SK-N-SH (cell line): ENCODE results near the gene CSNK2A2. TPM values are rescaled to one million over a fixed set of nuclear protein-coding genes. Genes with fewer than 3 reads are reported as not detected.

ENCODE experiments used
- CTCF ChIA-PET: fragments of 300-600, 350-600 bp; formaldehyde crosslinking; extraction: SDS; loops from one replicate; lab custom pipeline; 2021; lab: Yijun Ruan, JAX
- POLR2A ChIA-PET: fragments of 350-600 bp; sonication (Branson Sonifier 250); formaldehyde crosslinking; extraction: SDS; loops from one replicate; lab custom pipeline; 2020; ENCODE audit warnings: antibody characterized with exemption, inconsistent platforms; lab: Yijun Ruan, JAX
- DNase-seq: peaks from one replicate; pipeline ENCODE4 v3.0.0; 2012
- H2AFZ ChIP-seq: fragments of 200-600 bp; sonication (generic); 2 replicates; pipeline ENCODE4 v1.8.1; 2016; ENCODE audit warnings: antibody characterized with exemption, mild to moderate bottlenecking, low read depth
- H3F3A ChIP-seq: fragments of 200-600 bp; sonication (generic); replicated peaks from 2 replicates; pipeline ENCODE3; 2016; ENCODE audit warnings: antibody characterized with exemption, mild to moderate bottlenecking; ENCODE audit not compliant: insufficient read depth
- H3K27ac ChIP-seq, 2 experiments: fragments of 200-500 bp in 1 of 2; fragments of 200-600 bp in 1 of 2; sonication (Bioruptor generic) in 1 of 2; sonication (generic), shearing (Covaris generic) in 1 of 2; 2 replicates each; pipeline versions ENCODE4 v1.5.1 to v1.6.1; 2014 to 2016; ENCODE audit warnings: low read depth in 2 of 2, inconsistent platforms in 1 of 2, low read length in 1 of 2, mild to moderate bottlenecking in 1 of 2, mixed read lengths in 1 of 2
- H3K27me3 ChIP-seq: fragments of 200-600 bp; sonication (generic), shearing (Covaris generic); 2 replicates; pipeline ENCODE4 v1.6.1; 2016; ENCODE audit warnings: mixed run types; ENCODE audit not compliant: insufficient read depth
- H3K36me3 ChIP-seq, 2 experiments: fragments of 200-500 bp in 1 of 2; fragments of 200-600 bp in 1 of 2; sonication (Bioruptor generic) in 1 of 2; sonication (generic) in 1 of 2; replicated peaks in 1 of 2; 2 replicates each; pipeline versions ENCODE3 to v1.5.1; 2014 to 2016; ENCODE audit warnings: low read length in 1 of 2, mild to moderate bottlenecking in 1 of 2; ENCODE audit not compliant: insufficient read depth in 2 of 2, control insufficient read depth in 1 of 2
- H3K4me1 ChIP-seq, 2 experiments: fragments of 200-500 bp in 1 of 2; fragments of 200-600 bp in 1 of 2; sonication (Bioruptor generic) in 1 of 2; sonication (generic), shearing (Covaris generic) in 1 of 2; 2 replicates each; pipeline versions ENCODE4 v1.5.1 to v1.6.1; 2014 to 2016; ENCODE audit warnings: low read depth in 1 of 2, low read length in 1 of 2, mixed run types in 1 of 2; ENCODE audit not compliant: insufficient read depth in 2 of 2, control insufficient read depth in 1 of 2
- H3K4me2 ChIP-seq: fragments of 200-600 bp; sonication (generic), shearing (Covaris generic); 2 replicates; pipeline ENCODE4 v1.6.1; 2017; ENCODE audit warnings: mixed run types
- H3K4me3 ChIP-seq, 2 experiments: fragments of 200-500 bp in 1 of 2; fragments of 200-600 bp in 1 of 2; sonication (Bioruptor generic) in 1 of 2; sonication (generic), shearing (Covaris generic) in 1 of 2; 2 replicates each; pipeline versions ENCODE4 v1.5.1 to v1.8.1; 2014 to 2016; ENCODE audit warnings: low read depth in 2 of 2, inconsistent platforms in 1 of 2, low read length in 1 of 2, mild to moderate bottlenecking in 1 of 2, mixed read lengths in 1 of 2, moderate library complexity in 1 of 2
- H3K79me2 ChIP-seq: fragments of 200-600 bp; sonication (generic); 2 replicates; pipeline ENCODE4 v1.8.1; 2017; ENCODE audit warnings: mild to moderate bottlenecking; ENCODE audit not compliant: insufficient read depth
- H3K9ac ChIP-seq: fragments of 200-600 bp; sonication (generic); 2 replicates; pipeline ENCODE4 v1.6.1; 2017; ENCODE audit warnings: mixed run types
- H3K9me2 ChIP-seq: fragments of 200-600 bp; sonication (generic); 2 replicates; pipeline ENCODE4 v1.6.1; 2017; ENCODE audit warnings: mixed run types
- H3K9me3 ChIP-seq: fragments of 200-600 bp; sonication (generic); 2 replicates; pipeline ENCODE4 v1.6.1; 2017; ENCODE audit warnings: mixed run types, mild to moderate bottlenecking, moderate library complexity
- H4K20me1 ChIP-seq: fragments of 200-600 bp; sonication (generic); 2 replicates; pipeline ENCODE4 v1.6.1; 2017; ENCODE audit warnings: mild to moderate bottlenecking, mixed run types; ENCODE audit not compliant: insufficient read depth
- CHD2 ChIP-seq: fragments of 150-350 bp; IDR thresholded peaks from 2 replicates; pipeline ENCODE4 v1.6.1; 2018; ENCODE audit warnings: low read length; ENCODE audit not compliant: partially characterized antibody
- ELF1 ChIP-seq: IDR thresholded peaks from 2 replicates; pipeline ENCODE4 v1.4.0; 2012
- FOSL2 ChIP-seq: IDR thresholded peaks from 2 replicates; pipeline ENCODE4 v1.4.0; 2012; ENCODE audit warnings: low read depth, mild to moderate bottlenecking, moderate library complexity, borderline replicate concordance
- FOXJ3 ChIP-seq: sonication (generic); formaldehyde crosslinking; IDR thresholded peaks from 2 replicates; pipeline ENCODE4 v1.5.1; 2020; ENCODE audit warnings: mild to moderate bottlenecking, missing genetic modification reagents
- GABPA ChIP-seq: IDR thresholded peaks from 2 replicates; pipeline ENCODE4 v1.4.0; 2012; ENCODE audit warnings: low read depth, mild to moderate bottlenecking
- GATA2 ChIP-seq: sonication (generic); formaldehyde crosslinking; IDR thresholded peaks from 2 replicates; pipeline ENCODE4 v1.5.0; 2020; ENCODE audit warnings: mild to moderate bottlenecking, missing genetic modification reagents
- JUND ChIP-seq: IDR thresholded peaks from 2 replicates; pipeline ENCODE4 v1.4.0; 2012
- MEF2A ChIP-seq: IDR thresholded peaks from 2 replicates; pipeline ENCODE4 v1.4.0; 2012; ENCODE audit warnings: low read depth, borderline replicate concordance
- NFIC ChIP-seq: IDR thresholded peaks from 2 replicates; pipeline ENCODE4 v1.4.0; 2012; ENCODE audit warnings: borderline replicate concordance
- POLR2AphosphoS5 ChIP-seq: IDR thresholded peaks from 2 replicates; pipeline ENCODE4 v1.6.1; 2012; ENCODE audit warnings: low read depth, low read length
- RAD21 ChIP-seq: IDR thresholded peaks from 2 replicates; pipeline ENCODE4 v1.6.1; 2012; ENCODE audit warnings: mild to moderate bottlenecking, low read length
- RCOR1 ChIP-seq: fragments of 150-350 bp; IDR thresholded peaks from 2 replicates; pipeline ENCODE4 v1.6.1; 2017; ENCODE audit warnings: antibody characterized with exemption, low read length
- RFX5 ChIP-seq: IDR thresholded peaks from 2 replicates; pipeline ENCODE4 v1.6.1; 2012; ENCODE audit warnings: mild to moderate bottlenecking, improper control_type of control experiment, low read length
- RXRA ChIP-seq: IDR thresholded peaks from 2 replicates; pipeline ENCODE4 v1.4.0; 2012; ENCODE audit warnings: low read depth, mild to moderate bottlenecking, borderline replicate concordance
- SIN3A ChIP-seq: IDR thresholded peaks from 2 replicates; pipeline ENCODE4 v1.6.1; 2012; ENCODE audit warnings: low read depth, mild to moderate bottlenecking, low read length, moderate library complexity, borderline replicate concordance
- YY1 ChIP-seq: IDR thresholded peaks from 2 replicates; pipeline ENCODE4 v1.4.0; 2012; ENCODE audit warnings: low read depth, mild to moderate bottlenecking
- WGBS: methylation state at CpG from one replicate; pipeline ENCODE4 v1.1.6; 2017; ENCODE audit warnings: low lambda C conversion rate; 5-methylcytosine and 5-hydroxymethylcytosine counted together
- polyA plus RNA-seq, 3 experiments: library from polyadenylated mRNA; depleted of rRNA; stranded (reverse); fragments of >200 nt; gene quantifications; 2 replicates each; pipeline ENCODE4 v1.2.3, GENCODE V29; 2012

The CSNK2A2 gene
- polyA plus RNA-seq, 1 of the 3 experiments (the other 2 are of a cell fraction): 25.8 TPM

DNA sequence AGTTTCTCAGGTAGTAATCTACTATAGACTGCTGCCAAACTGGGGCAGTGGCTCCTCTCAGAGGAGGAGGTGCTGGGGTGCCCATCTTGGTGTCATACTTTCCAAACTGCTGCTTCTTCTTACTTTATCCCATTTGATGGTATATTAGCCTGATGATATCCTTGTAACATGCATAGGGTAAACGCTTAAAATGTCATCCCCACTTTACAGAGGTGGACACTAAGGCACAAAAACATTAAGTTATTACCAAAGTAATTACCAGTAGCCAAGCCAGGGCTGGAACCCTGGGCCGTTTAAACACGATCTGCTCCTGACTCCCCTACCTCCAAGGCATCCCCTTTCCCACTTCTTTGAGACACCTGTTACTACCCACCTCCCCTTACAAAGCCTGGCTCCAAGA, 37.8 kb upstream of the CSNK2A2 start:
- WGBS: 7% methylated on average over 3 of the region's 3 CpGs
- Histone ChIP-seq H3F3A (no peaks in the 10 kb centered on the region), H3K27me3 (peaks cover 7% of the 10 kb centered on the region; the same call in 1 of the 2 replicates), H4K20me1 (no peaks in the 10 kb centered on the region), H3K9me2 (no peaks in the 10 kb centered on the region), H3K9ac (no peak overlapping the region), H2AFZ (peak overlapping the region; percentile 91; the same call in 1 of the 2 replicates), H3K36me3 (no peaks in the 10 kb centered on the region), H3K27ac (no peak overlapping the region), H3K4me1 (peaks cover 4 to 5% of the 10 kb centered on the region in 2 experiments; a peak in 2 of 4 replicates), H3K4me3 (peak overlapping the region in 1 of 2 experiments; percentile 49; a peak in 2 of 4 replicates), H3K79me2 (no peaks in the 10 kb centered on the region), H3K4me2 (peak overlapping the region; percentile 77), H3K9me3 (no peaks in the 10 kb centered on the region)
- ChIA-PET POLR2A (no interaction called here), CTCF (no interaction called here)
- TF ChIP-seq NFIC: no peak
- no peak for TF ChIP-seq ELF1
- TF ChIP-seq SIN3A: no peak
- no peak for TF ChIP-seq GATA2 (CRISPR knock-in tag)
- no peak for TF ChIP-seq MEF2A
- no peak for TF ChIP-seq JUND
- no peak for TF ChIP-seq FOSL2
- DNase-seq: no peak

DNA sequence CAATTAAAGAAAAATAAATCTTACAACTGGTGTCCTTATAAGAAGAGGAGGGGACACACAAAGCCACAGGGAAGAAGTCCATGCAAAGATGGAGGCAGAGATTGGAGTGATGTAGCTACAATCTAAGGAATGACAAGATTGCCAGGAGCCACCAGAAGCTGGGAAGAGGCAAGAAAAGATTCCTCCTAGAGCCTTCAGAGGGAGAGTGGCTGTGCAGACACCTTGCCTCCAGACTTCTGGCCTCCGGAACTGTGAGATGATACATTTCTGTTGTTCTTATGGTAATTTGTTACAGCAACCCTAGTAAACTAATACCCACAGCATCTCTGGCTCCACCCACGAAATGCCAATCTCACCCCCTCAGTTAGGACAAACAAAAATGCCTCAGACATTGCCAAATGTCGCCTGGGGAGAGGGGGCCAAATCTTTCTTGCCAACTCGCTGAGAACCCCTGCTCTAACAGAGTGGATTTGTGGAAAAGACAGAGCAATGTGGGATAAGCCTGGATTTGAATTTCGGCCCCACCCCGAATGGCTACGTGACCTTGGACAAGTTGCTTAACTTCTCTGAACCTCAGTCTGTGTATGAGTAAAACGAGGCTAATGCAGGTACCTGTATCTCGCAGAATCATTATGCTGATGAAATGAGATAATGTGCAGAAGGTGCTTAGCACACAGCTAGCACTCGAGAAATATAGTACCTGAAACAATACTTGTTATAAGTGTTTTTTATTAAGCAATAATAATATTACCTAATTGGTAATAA, 37.1 kb upstream of the CSNK2A2 start:
- CTCF ChIA-PET: interaction anchor here (1.0 kb wide), 1 partner anchor 102 kb away, joined by 3 read pairs; no protein-coding TSS in a partner anchor
- no peak overlapping the region for H3K9ac ChIP-seq
- POLR2A ChIA-PET: no interaction called here
- 47% methylated on average over 10 of the region's 10 CpGs for WGBS
- H3F3A ChIP-seq: no peaks in the 10 kb centered on the region
- no peaks in the 10 kb centered on the region for H3K36me3 ChIP-seq
- H3K4me3 ChIP-seq: no peak overlapping the region
- peaks cover 4 to 5% of the 10 kb centered on the region in 2 experiments; a peak in 2 of 4 replicates for H3K4me1 ChIP-seq
- no peak overlapping the region for H3K27ac ChIP-seq
- TF ChIP-seq RCOR1 (no peak), POLR2AphosphoS5 (no peak), FOXJ3 (CRISPR knock-in tag) (no peak), CHD2 (no peak), RAD21 (no peak), YY1 (no peak), GABPA (no peak), RXRA (no peak), RFX5 (no peak), GATA2 (CRISPR knock-in tag) (no peak)
- H3K9me3 ChIP-seq: no peaks in the 10 kb centered on the region
- no peaks in the 10 kb centered on the region for H3K79me2 ChIP-seq
- H2AFZ ChIP-seq: no peak overlapping the region
- no peak overlapping the region for H3K4me2 ChIP-seq
- DNase-seq: no peak
- no peaks in the 10 kb centered on the region for H3K9me2 ChIP-seq
- H3K27me3 ChIP-seq: peaks cover 7% of the 10 kb centered on the region; the same call in 1 of the 2 replicates
- no peaks in the 10 kb centered on the region for H4K20me1 ChIP-seq
